Fibroblast of lung (primary cell): ENCODE measurements around the gene VIPR2. TPM values are rescaled to one million over a fixed set of nuclear protein-coding genes. Genes with fewer than 3 reads are reported as not detected.

Source experiments
- DNase-seq, 2 donors: peaks; one replicate each; pipeline versions ENCODE4 v3.0.0 to v3.0.0-alpha.2; 2010; ENCODE audit warnings: low read depth in 2 of 2
- H2AFZ ChIP-seq: 2 replicates; pipeline ENCODE4 v1.5.1; 2012; ENCODE audit warnings: low read length, control low read depth, inconsistent platforms
- H3K27ac ChIP-seq: 2 replicates; pipeline ENCODE4 v1.5.1; 2011; ENCODE audit warnings: low read length, control low read depth; ENCODE audit not compliant: insufficient read depth
- H3K27me3 ChIP-seq: 2 replicates; pipeline ENCODE4 v1.5.1; 2011; ENCODE audit warnings: mild to moderate bottlenecking, low read length; ENCODE audit not compliant: control insufficient read depth, insufficient read depth
- H3K36me3 ChIP-seq: 2 replicates; pipeline ENCODE4 v1.5.1; 2011; ENCODE audit warnings: low read length; ENCODE audit not compliant: control insufficient read depth, insufficient read depth
- H3K4me1 ChIP-seq: 2 replicates; pipeline ENCODE4 v1.5.1; 2011; ENCODE audit warnings: low read length; ENCODE audit not compliant: control insufficient read depth, insufficient read depth; ENCODE audit errors: extremely low read depth
- H3K4me2 ChIP-seq: 2 replicates; pipeline ENCODE4 v1.5.1; 2011; ENCODE audit warnings: low read length, control low read depth; ENCODE audit not compliant: insufficient read depth; ENCODE audit errors: extremely low read depth
- H3K4me3 ChIP-seq, 4 experiments: fragments of 200-600 bp in 1 of 4; sonication (generic) in 1 of 4; replicated peaks in 1 of 4; 2 replicates each; pipeline ENCODE4 v1.5.1; 2011 to 2016; ENCODE audit warnings: low read length in 4 of 4, low read depth in 3 of 4, mild to moderate bottlenecking in 3 of 4, control low read depth in 2 of 4, inconsistent platforms in 1 of 4, mixed read lengths in 1 of 4; ENCODE audit not compliant: insufficient read depth in 1 of 4; ENCODE audit errors: control extremely low read depth in 1 of 4
- H3K79me2 ChIP-seq: 2 replicates; pipeline ENCODE4 v1.5.1; 2012; ENCODE audit warnings: mild to moderate bottlenecking, low read length, inconsistent platforms; ENCODE audit not compliant: control insufficient read depth, insufficient read depth
- H3K9ac ChIP-seq: 2 replicates; pipeline ENCODE4 v1.5.1; 2011; ENCODE audit warnings: mild to moderate bottlenecking, low read length, control low read depth; ENCODE audit not compliant: insufficient read depth
- H3K9me3 ChIP-seq: 2 replicates; pipeline ENCODE4 v1.5.1; 2012; ENCODE audit warnings: low read depth, low read length; ENCODE audit not compliant: control insufficient read depth, insufficient read depth
- H4K20me1 ChIP-seq: 2 replicates; pipeline ENCODE4 v1.5.1; 2011; ENCODE audit warnings: low read length; ENCODE audit not compliant: control insufficient read depth, insufficient read depth; ENCODE audit errors: extremely low read depth
- CTCF ChIP-seq, 2 donors: IDR thresholded peaks in 1 of 2; conservative IDR thresholded peaks in 1 of 2; 1 replicate in 1 of 2; 2 replicates in 1 of 2; pipeline ENCODE4 v1.5.1; 2011 to 2012; ENCODE audit warnings: low read length in 2 of 2, control low read depth in 1 of 2, inconsistent platforms in 1 of 2, low read depth in 1 of 2, mild to moderate bottlenecking in 1 of 2
- EZH2 ChIP-seq: IDR thresholded peaks from 2 replicates; pipeline ENCODE4 v1.5.1; 2012; ENCODE audit warnings: low read length, control low read depth, mild to moderate bottlenecking; ENCODE audit errors: missing control alignments
- polyA plus RNA-seq, 2 donors: library from polyadenylated mRNA; depleted of rRNA in 1 of 2; stranded (reverse) in 1 of 2; unstranded in 1 of 2; fragments of >200 nt; gene quantifications; 2 replicates each; pipeline ENCODE4 v1.2.1, GENCODE V29; 2011 to 2012; ENCODE audit warnings: missing spikeins in 1 of 2
- total RNA-seq: library from RNA; depleted of rRNA; stranded (reverse); fragments of >200 nt; gene quantifications from 2 replicates; pipeline ENCODE4 v1.2.1, GENCODE V29; 2014

Gene VIPR2
- total and polyA plus RNA-seq, 2 donors (not counting 1 experiment from before 2014, with no cell fraction given): not detected

- Histone ChIP-seq H3K4me3 (no peak overlapping the region), H3K36me3 (no peaks in the 10 kb centered on the region), H4K20me1 (no peaks in the 10 kb centered on the region), H3K9me3 (no peaks in the 10 kb centered on the region), H3K79me2 (no peaks in the 10 kb centered on the region), H3K4me2 (no peak overlapping the region), H3K9ac (no peak overlapping the region), H3K27me3 (no peaks in the 10 kb centered on the region), H3K27ac (no peak overlapping the region), H3K4me1 (no peaks in the 10 kb centered on the region), H2AFZ (no peak overlapping the region)
- no peak for DNase-seq
- TF ChIP-seq CTCF (conservative IDR thresholded peaks at IDR 0.05 in 1 of 2, IDR thresholded peaks at IDR 0.05 in 1 of 2; ENCODE audit: low read depth in 1 of 2, low read length in 2 of 2) (no peak), EZH2 (no peak)
Measured at GRCh38 chr7:159119026-159119741, 25.5 kb downstream of the VIPR2 start.

- Histone ChIP-seq H3K27me3 (no peaks in the 10 kb centered on the region), H3K36me3 (no peaks in the 10 kb centered on the region), H2AFZ (no peak overlapping the region), H3K4me2 (no peak overlapping the region), H3K79me2 (no peaks in the 10 kb centered on the region), H3K27ac (no peak overlapping the region), H3K4me3 (no peak overlapping the region), H3K9me3 (no peaks in the 10 kb centered on the region), H4K20me1 (no peaks in the 10 kb centered on the region), H3K4me1 (no peaks in the 10 kb centered on the region), H3K9ac (no peak overlapping the region)
- TF ChIP-seq CTCF (conservative IDR thresholded peaks at IDR 0.05 in 1 of 2, IDR thresholded peaks at IDR 0.05 in 1 of 2; ENCODE audit: low read depth in 1 of 2, low read length in 2 of 2): no peak
- TF ChIP-seq EZH2: no peak
- no peak for DNase-seq
Measured at GRCh38 chr7:159118623-159119022, 26.0 kb downstream of the VIPR2 start.

- H3K4me3 ChIP-seq: no peak overlapping the region
- no peaks in the 10 kb centered on the region for H3K4me1 ChIP-seq
- H2AFZ ChIP-seq: no peak overlapping the region
- H3K27me3 ChIP-seq: no peaks in the 10 kb centered on the region
- no peak overlapping the region for H3K9ac ChIP-seq
- no peaks in the 10 kb centered on the region for H3K36me3 ChIP-seq
- H3K9me3 ChIP-seq: no peaks in the 10 kb centered on the region
- H3K4me2 ChIP-seq: no peak overlapping the region
- H3K27ac ChIP-seq: no peak overlapping the region
- H4K20me1 ChIP-seq: no peaks in the 10 kb centered on the region
- no peak for TF ChIP-seq CTCF (conservative IDR thresholded peaks at IDR 0.05 in 1 of 2, IDR thresholded peaks at IDR 0.05 in 1 of 2; ENCODE audit: low read depth in 1 of 2, low read length in 2 of 2)
- no peak for TF ChIP-seq EZH2
- no peak for DNase-seq
- H3K79me2 ChIP-seq: no peaks in the 10 kb centered on the region
Measured at GRCh38 chr7:159118197-159118595, 26.5 kb downstream of the VIPR2 start.
